ENCODE data around the gene OR2M4. TPM values are rescaled to one million over a fixed set of nuclear protein-coding genes. Genes with fewer than 3 reads are reported as not detected.

Gene OR2M4
- total RNA-seq, 1 experiment from 2014 or later = not detected

DNA sequence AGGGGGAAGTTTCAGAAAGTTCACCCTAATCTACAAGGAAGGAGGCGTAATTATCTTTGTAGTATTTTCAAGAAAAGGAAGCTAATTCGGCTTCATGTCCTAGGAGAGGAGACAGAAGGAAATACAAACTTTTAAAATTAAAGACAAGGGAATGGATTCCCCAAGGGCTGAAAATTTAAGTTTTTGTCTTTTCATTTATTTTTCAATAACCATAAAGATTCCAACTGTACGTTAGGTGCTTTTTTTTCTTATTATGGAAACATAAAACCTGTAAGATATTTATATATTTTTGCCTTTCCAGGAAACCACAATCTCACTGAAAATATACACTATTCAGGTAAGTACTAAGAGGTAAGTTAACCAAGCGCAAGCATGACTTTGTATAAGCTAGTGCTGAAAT, 34.3 kb upstream of the OR2M4 start, which contains the start of gene OR2M3:
OR2M3 (plus strand) TSS at position 301 of the 400 bp plus-strand sequence. CDS start 5,803 bp downstream, outside the sequence.
- no peak within 1 kb of the TSS for H2BK12ac ChIP-seq (ENCODE audit: insufficient read length, low read depth, low read length)
- no peaks in the 10 kb centered on the region for H3K23me2 ChIP-seq (ENCODE audit: insufficient read length, low read depth, low read length, poor library complexity, severe bottlenecking)
- Mint-ChIP-seq H3K4me1 (no peaks in the 10 kb centered on the region), H3K4me3 (no peak within 1 kb of the TSS), H3K27me3 (ENCODE audit: low read depth) (peaks cover 2% of the 10 kb centered on the region; the same call in 1 of the 2 replicates), H3K9me3 (peaks cover 78 to 84% of the 10 kb centered on the region in 2 experiments), H3K27ac (no peak within 1 kb of the TSS), H3K36me3 (ENCODE audit: insufficient read depth in 1 of 3, low read depth in 3 of 3) (peaks cover 0 to 20% (median 5%) of the 10 kb centered on the region in 3 experiments; a peak in 5 of 7 replicates)
- no peak within 1 kb of the TSS for H2BK120ac ChIP-seq (ENCODE audit: low read depth, low read length, poor library complexity, severe bottlenecking)
- no peaks in the 10 kb centered on the region for H4K20me1 ChIP-seq (ENCODE audit: control insufficient read depth, insufficient read depth, insufficient read length)
- no peak within 1 kb of the TSS for H4K91ac ChIP-seq (ENCODE audit: insufficient read length, low read depth, low read length)
- no peak within 1 kb of the TSS for H2AK5ac ChIP-seq (ENCODE audit: insufficient read length, low read length)
- no peak within 1 kb of the TSS for H2BK5ac ChIP-seq (ENCODE audit: insufficient read length, low read length)
- H3K9ac ChIP-seq (ENCODE audit: extremely low read depth, insufficient read length, low read length) = no peak within 1 kb of the TSS
- H4K5ac ChIP-seq (ENCODE audit: insufficient read length, low read depth, low read length) = no peak within 1 kb of the TSS
- no peak for DNase-seq
- no peak within 1 kb of the TSS for H3K4me2 ChIP-seq (ENCODE audit: insufficient read depth, insufficient read length, low read length)
- peaks cover 39% of the 10 kb centered on the region for H3K9me3 ChIP-seq (ENCODE audit: control insufficient read depth, low read depth, low read length)
- no peak within 1 kb of the TSS for H3K4ac ChIP-seq (ENCODE audit: low read depth, low read length)
- H3K14ac ChIP-seq (ENCODE audit: insufficient read depth, low read length) = no peak within 1 kb of the TSS
- no peak within 1 kb of the TSS for H3K56ac ChIP-seq (ENCODE audit: insufficient read length, low read depth, low read length)
- H2BK15ac ChIP-seq (ENCODE audit: low read depth, low read length) = no peak within 1 kb of the TSS
- no peak within 1 kb of the TSS for H3T11ph ChIP-seq (ENCODE audit: low read length)
- H3K27ac ChIP-seq (ENCODE audit: insufficient read length, low read depth, low read length) = no peak within 1 kb of the TSS
- no peaks in the 10 kb centered on the region for H3K79me2 ChIP-seq (ENCODE audit: insufficient read depth, low read length)
- no peak within 1 kb of the TSS for H2BK20ac ChIP-seq (ENCODE audit: low read depth, low read length, poor library complexity, severe bottlenecking)
- H4K8ac ChIP-seq (replicated peaks; ENCODE audit: insufficient read length, low read depth, low read length) = no peak within 1 kb of the TSS
- no peaks in the 10 kb centered on the region for H3K79me1 ChIP-seq (ENCODE audit: insufficient read depth, low read depth, low read length, poor library complexity, severe bottlenecking)
- H3K4me1 ChIP-seq (ENCODE audit: insufficient read depth, low read length) = no peaks in the 10 kb centered on the region
- H3K27me3 ChIP-seq (ENCODE audit: insufficient read depth, low read length) = no peaks in the 10 kb centered on the region
- H2AFZ ChIP-seq (ENCODE audit: low read length) = no peak within 1 kb of the TSS
- H3K18ac ChIP-seq (ENCODE audit: insufficient read length, low read depth, low read length) = no peak within 1 kb of the TSS
- H3K23ac ChIP-seq (ENCODE audit: insufficient read length, low read depth, low read length) = no peak within 1 kb of the TSS
- no CpG with 5 or more reads among the region's 4 CpGs for WGBS (ENCODE audit: extremely low coverage, insufficient read length, low lambda C conversion rate)
- TF ChIP-seq, protein P1, sequence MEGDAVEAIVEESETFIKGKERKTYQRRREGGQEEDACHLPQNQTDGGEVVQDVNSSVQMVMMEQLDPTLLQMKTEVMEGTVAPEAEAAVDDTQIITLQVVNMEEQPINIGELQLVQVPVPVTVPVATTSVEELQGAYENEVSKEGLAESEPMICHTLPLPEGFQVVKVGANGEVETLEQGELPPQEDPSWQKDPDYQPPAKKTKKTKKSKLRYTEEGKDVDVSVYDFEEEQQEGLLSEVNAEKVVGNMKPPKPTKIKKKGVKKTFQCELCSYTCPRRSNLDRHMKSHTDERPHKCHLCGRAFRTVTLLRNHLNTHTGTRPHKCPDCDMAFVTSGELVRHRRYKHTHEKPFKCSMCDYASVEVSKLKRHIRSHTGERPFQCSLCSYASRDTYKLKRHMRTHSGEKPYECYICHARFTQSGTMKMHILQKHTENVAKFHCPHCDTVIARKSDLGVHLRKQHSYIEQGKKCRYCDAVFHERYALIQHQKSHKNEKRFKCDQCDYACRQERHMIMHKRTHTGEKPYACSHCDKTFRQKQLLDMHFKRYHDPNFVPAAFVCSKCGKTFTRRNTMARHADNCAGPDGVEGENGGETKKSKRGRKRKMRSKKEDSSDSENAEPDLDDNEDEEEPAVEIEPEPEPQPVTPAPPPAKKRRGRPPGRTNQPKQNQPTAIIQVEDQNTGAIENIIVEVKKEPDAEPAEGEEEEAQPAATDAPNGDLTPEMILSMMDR (conservative IDR thresholded peaks at IDR 0.05) = no peak

All from H9 (cell line).